RCC 7860 (cell line): ENCODE data around the gene AFTPH.

Source experiments
- DNase-seq: peaks from one replicate; pipeline ENCODE4 v3.0.0-alpha.2; 2015; ENCODE audit warnings: low spot score
- FAIRE-seq: peaks from 2 replicates; lab custom pipeline; 2012; peaks lifted over from hg19 to GRCh38; lab: Jason Lieb, UNC

AFTPH gene

GRCh38 chr2:64582774-64583340, 58.7 kb downstream of the AFTPH start:
- no peak for DNase-seq
- FAIRE-seq: no peak

- DNase-seq: no peak
- FAIRE-seq: no peak
Observed at GRCh38 chr2:64586054-64586453, 61.9 kb downstream of the AFTPH start.

- DNase-seq (peak; percentile 59), FAIRE-seq (peak; percentile 85)
Observed at GRCh38 chr2:64586883-64587481, 62.9 kb downstream of the AFTPH start.

GRCh38 chr2:64587561-64587960, 63.4 kb downstream of the AFTPH start:
- FAIRE-seq (no peak), DNase-seq (no peak)

GRCh38 chr2:64591188-64591587, 67.1 kb downstream of the AFTPH start:
- FAIRE-seq (no peak), DNase-seq (no peak)

- FAIRE-seq (no peak), DNase-seq (no peak)
Observed at GRCh38 chr2:64593035-64593655, 69.0 kb downstream of the AFTPH start.

- peak; percentile 72 for DNase-seq
- peak; percentile 47 for FAIRE-seq
Observed at GRCh38 chr2:64594226-64594989, 70.3 kb downstream of the AFTPH start.

- DNase-seq: peak; percentile 10
- no peak for FAIRE-seq
Observed at GRCh38 chr2:64595397-64596176, 71.5 kb downstream of the AFTPH start.

GRCh38 chr2:64598226-64598625, 74.1 kb downstream of the AFTPH start:
- DNase-seq (no peak), FAIRE-seq (no peak)

- FAIRE-seq (no peak), DNase-seq (no peak)
Observed at GRCh38 chr2:64599469-64599868, 75.3 kb downstream of the AFTPH start.

- DNase-seq (no peak), FAIRE-seq (no peak)
Observed at GRCh38 chr2:64601034-64601754, 77.1 kb downstream of the AFTPH start.

GRCh38 chr2:64601785-64602391, 77.8 kb downstream of the AFTPH start:
- FAIRE-seq: no peak

GRCh38 chr2:64602436-64602835, 78.3 kb downstream of the AFTPH start:
- FAIRE-seq (no peak), DNase-seq (no peak)

More at GRCh38 chr2:64601785-64602391, 77.8 kb downstream of the AFTPH start:
- no peak for DNase-seq

GRCh38 chr2:64604155-64604554, 80.0 kb downstream of the AFTPH start:
- no peak for FAIRE-seq

GRCh38 chr2:64605026-64605471, 80.9 kb downstream of the AFTPH start:
- no peak for DNase-seq
- FAIRE-seq: no peak

More at GRCh38 chr2:64604155-64604554, 80.0 kb downstream of the AFTPH start:
- no peak for DNase-seq

- DNase-seq: no peak
- no peak for FAIRE-seq
Observed at GRCh38 chr2:64605991-64606478, 81.9 kb downstream of the AFTPH start.

GRCh38 chr2:64606479-64607363, 82.6 kb downstream of the AFTPH start:
- FAIRE-seq (peak; percentile 2), DNase-seq (peak; percentile 59)
